HCT116 (cell line): ENCODE data around the gene SLC2A2. TPM values are rescaled to one million over a fixed set of nuclear protein-coding genes. Genes with fewer than 3 reads are reported as not detected.

Experiments used
- ATAC-seq: fragments of 200-7000 bp; cut with Tn5 transposase; 2 replicates; pipeline ENCODE4 v1.9.1; 2020; ENCODE audit warnings: mild to moderate bottlenecking, moderate library complexity
- BruUV-seq: library from RNA; stranded (reverse); fragments of 400-500 nt; replicated peaks from 2 replicates; lab custom pipeline; 2021; lab: Mats Ljungman, UMichigan
- CTCF ChIA-PET: fragments of 300-600 bp; sonication (Branson Sonifier 250); formaldehyde crosslinking; loops from one replicate; lab custom pipeline; 2021; ENCODE audit warnings: antibody characterized with exemption; lab: Charles Lee
- POLR2A ChIA-PET: fragments of 300-600, 350-600 bp; sonication (Branson Sonifier 250); formaldehyde crosslinking; loops from one replicate; lab custom pipeline; 2021; ENCODE audit warnings: antibody characterized with exemption; lab: Charles Lee
- RAD21 ChIA-PET, 2 experiments: fragments of 300-600 bp; sonication (Branson Sonifier 250); formaldehyde crosslinking; loops; one replicate each; lab custom pipeline; 2023; ENCODE audit warnings: low total read pairs in 2 of 2; ENCODE audit not compliant: uncharacterized antibody in 2 of 2, unreplicated experiment in 2 of 2, low non-redundant PET in 1 of 2; lab: Charles Lee
- DNase-seq: peaks from one replicate; pipeline ENCODE4 v3.0.0-alpha.2; 2010; ENCODE audit warnings: low read depth, low spot score
- H2AFZ ChIP-seq: fragments of 200-600 bp; shearing (Covaris generic), sonication (generic); 2 replicates; pipeline ENCODE4 v1.6.1; 2017; ENCODE audit warnings: low read depth, mixed run types, mixed read lengths, antibody characterized with exemption, low read length; ENCODE audit not compliant: poor library complexity, severe bottlenecking
- H3K27ac ChIP-seq: 2 replicates; pipeline ENCODE4 v1.5.1; 2012; ENCODE audit warnings: low read depth, low read length
- H3K27me3 ChIP-seq: fragments of 200-600 bp; sonication (generic); 2 replicates; pipeline ENCODE4 v1.6.1; 2016; ENCODE audit warnings: mixed run types, low read length, mixed read lengths; ENCODE audit not compliant: insufficient read depth
- H3K36me3 ChIP-seq, 2 experiments: fragments of 200-500 bp in 1 of 2; fragments of 200-600 bp in 1 of 2; sonication (Bioruptor generic) in 1 of 2; sonication (generic) in 1 of 2; 2 replicates each; pipeline versions ENCODE4 v1.5.1 to v1.6.1; 2014 to 2016; ENCODE audit warnings: low read length in 2 of 2, inconsistent platforms in 1 of 2, mixed read lengths in 1 of 2, mixed run types in 1 of 2; ENCODE audit not compliant: insufficient read depth in 2 of 2, control insufficient read depth in 1 of 2
- H3K4me1 ChIP-seq, 2 experiments: fragments of 200-600 bp in 1 of 2; sonication (generic) in 1 of 2; 2 replicates each; pipeline versions ENCODE4 v1.5.1 to v1.6.1; 2012 to 2017; ENCODE audit warnings: low read length in 2 of 2, inconsistent platforms in 1 of 2, mild to moderate bottlenecking in 1 of 2, mixed read lengths in 1 of 2, mixed run types in 1 of 2, moderate library complexity in 1 of 2; ENCODE audit not compliant: insufficient read depth in 2 of 2, control insufficient read depth in 1 of 2
- H3K4me2 ChIP-seq: fragments of 200-600 bp; sonication (generic); 2 replicates; pipeline ENCODE4 v1.6.1; 2017; ENCODE audit warnings: mixed run types, low read length, mixed read lengths
- H3K4me3 ChIP-seq, 2 experiments: fragments of 200-600 bp in 1 of 2; sonication (generic) in 1 of 2; replicated peaks in 1 of 2; 2 replicates each; pipeline ENCODE4 v1.5.1; 2011 to 2016; ENCODE audit warnings: low read length in 2 of 2, control low read depth in 1 of 2, low read depth in 1 of 2, mild to moderate bottlenecking in 1 of 2, mixed read lengths in 1 of 2, mixed run types in 1 of 2
- H3K79me2 ChIP-seq: fragments of 200-600 bp; sonication (generic); 2 replicates; pipeline ENCODE4 v1.6.1; 2017; ENCODE audit warnings: mild to moderate bottlenecking, mixed run types, low read length, moderate library complexity, mixed read lengths; ENCODE audit not compliant: insufficient read depth
- H3K9ac ChIP-seq: fragments of 200-600 bp; sonication (generic); 2 replicates; pipeline ENCODE4 v1.6.1; 2016; ENCODE audit warnings: low read length, mixed read lengths
- H3K9me2 ChIP-seq: fragments of 200-600 bp; sonication (generic), shearing (Covaris generic); 2 replicates; pipeline ENCODE4 v1.6.1; 2017; ENCODE audit warnings: mixed run types, mild to moderate bottlenecking, moderate library complexity; ENCODE audit not compliant: insufficient read depth
- H3K9me3 ChIP-seq, 2 experiments: fragments of 200-500 bp in 1 of 2; fragments of 200-600 bp in 1 of 2; sonication (Bioruptor generic) in 1 of 2; sonication (generic) in 1 of 2; 2 replicates each; pipeline ENCODE4 v1.6.1; 2014 to 2017; ENCODE audit warnings: low read length in 2 of 2, mixed read lengths in 2 of 2, inconsistent platforms in 1 of 2, low read depth in 1 of 2, mild to moderate bottlenecking in 1 of 2, mixed run types in 1 of 2, moderate library complexity in 1 of 2; ENCODE audit not compliant: control insufficient read depth in 1 of 2, insufficient read depth in 1 of 2
- H4K20me1 ChIP-seq: fragments of 200-600 bp; sonication (generic), shearing (Covaris generic); 2 replicates; pipeline ENCODE4 v1.6.1; 2017; ENCODE audit warnings: mixed run types, mild to moderate bottlenecking, moderate library complexity; ENCODE audit not compliant: insufficient read depth
- CBX3 ChIP-seq: IDR thresholded peaks from 2 replicates; pipeline ENCODE4 v1.6.1; 2012; ENCODE audit warnings: low read depth
- EGR1 ChIP-seq: IDR thresholded peaks from 2 replicates; pipeline ENCODE4 v1.6.1; 2012; ENCODE audit warnings: low read depth
- ELF1 ChIP-seq: IDR thresholded peaks from 2 replicates; pipeline ENCODE4 v1.6.1; 2012; ENCODE audit warnings: low read depth, borderline replicate concordance
- EZH2 ChIP-seq: fragments of 200-600 bp; sonication (generic); IDR thresholded peaks from 2 replicates; pipeline ENCODE4 v1.6.1; 2017; ENCODE audit warnings: antibody characterized with exemption, mixed run types
- EZH2phosphoT487 ChIP-seq: fragments of 200-600 bp; IDR thresholded peaks from 2 replicates; pipeline ENCODE4 v1.6.1; 2018; ENCODE audit warnings: antibody characterized with exemption, borderline replicate concordance
- FOSL1 ChIP-seq: IDR thresholded peaks from 2 replicates; pipeline ENCODE4 v1.6.1; 2012; ENCODE audit warnings: low read depth
- JUND ChIP-seq: IDR thresholded peaks from 2 replicates; pipeline ENCODE4 v1.6.1; 2012
- POLR2A ChIP-seq: IDR thresholded peaks from 2 replicates; pipeline ENCODE4 v1.7.0; 2011; ENCODE audit warnings: borderline replicate concordance; ENCODE audit not compliant: insufficient read depth, insufficient read length; ENCODE audit errors: extremely low read depth
- POLR2AphosphoS5 ChIP-seq: IDR thresholded peaks from 2 replicates; pipeline ENCODE4 v1.6.1; 2011; ENCODE audit warnings: mild to moderate bottlenecking, low read depth, low read length, moderate library complexity
- RAD21 ChIP-seq: IDR thresholded peaks from 2 replicates; pipeline ENCODE4 v1.6.1; 2012; ENCODE audit warnings: low read depth, mild to moderate bottlenecking
- SIN3A ChIP-seq: IDR thresholded peaks from 2 replicates; pipeline ENCODE4 v1.6.1; 2012; ENCODE audit warnings: low read depth
- SP1 ChIP-seq: IDR thresholded peaks from 2 replicates; pipeline ENCODE4 v1.6.1; 2012; ENCODE audit warnings: low read depth
- SRF ChIP-seq: IDR thresholded peaks from 2 replicates; pipeline ENCODE4 v1.6.1; 2012; ENCODE audit warnings: low read depth
- TCF7L2 ChIP-seq: IDR thresholded peaks from 2 replicates; pipeline ENCODE4 v1.7.0; 2011; ENCODE audit warnings: borderline replicate concordance, inconsistent platforms; ENCODE audit not compliant: insufficient read depth, insufficient read length; ENCODE audit errors: extremely low read depth
- YY1 ChIP-seq: IDR thresholded peaks from 2 replicates; pipeline ENCODE4 v1.6.1; 2011; ENCODE audit warnings: low read length, low read depth, moderate library complexity, mild to moderate bottlenecking; ENCODE audit not compliant: insufficient replicate concordance; ENCODE audit errors: extremely low read depth
- ZFX ChIP-seq: fragments of 450-650 bp; IDR thresholded peaks from 2 replicates; pipeline ENCODE4 v1.6.1; 2017
- ZNF274 ChIP-seq: fragments of 200-500 bp; sonication (Bioruptor generic); IDR thresholded peaks from 2 replicates; pipeline ENCODE4 v1.6.1; 2014; ENCODE audit warnings: mild to moderate bottlenecking, low read depth, low read length, inconsistent platforms
- intact Hi-C: fragments of 100-400 bp; cut with micrococcal nuclease; formaldehyde crosslinking; loops from 2 replicates; pipeline ENCODE4 v1.10.0; 2022
- total RNA-seq: library from RNA; stranded (reverse); gene quantifications from one replicate; pipeline ENCODE4 v1.2.1, GENCODE V29; 2021; ENCODE audit not compliant: unreplicated experiment
- TF ChIP-seq, protein P1 (sequence below), 3 experiments: fragments of 200-600 bp in 1 of 3; sonication (generic) in 1 of 3; IDR thresholded peaks in 2 of 3; conservative IDR thresholded peaks in 1 of 3; 2 replicates each; pipeline ENCODE4 v1.5.1; 2012 to 2017; ENCODE audit warnings: low read depth in 2 of 3, low read length in 2 of 3, antibody characterized with exemption in 1 of 3, borderline replicate concordance in 1 of 3, control low read depth in 1 of 3, mild to moderate bottlenecking in 1 of 3, mixed read lengths in 1 of 3, mixed run types in 1 of 3, moderate library complexity in 1 of 3; ENCODE audit not compliant: insufficient read depth in 1 of 3
- TF ChIP-seq, protein P2 (sequence below): IDR thresholded peaks from 2 replicates; pipeline ENCODE4 v1.6.1; 2012
- TF ChIP-seq, protein P3 (sequence below): IDR thresholded peaks from 2 replicates; pipeline ENCODE4 v1.6.1; 2011; ENCODE audit warnings: mild to moderate bottlenecking, low read length, moderate library complexity; ENCODE audit not compliant: insufficient replicate concordance; ENCODE audit errors: extremely low read depth

Gene SLC2A2
- total RNA-seq, 1 experiment from 2014 or later = not detected

DNA sequence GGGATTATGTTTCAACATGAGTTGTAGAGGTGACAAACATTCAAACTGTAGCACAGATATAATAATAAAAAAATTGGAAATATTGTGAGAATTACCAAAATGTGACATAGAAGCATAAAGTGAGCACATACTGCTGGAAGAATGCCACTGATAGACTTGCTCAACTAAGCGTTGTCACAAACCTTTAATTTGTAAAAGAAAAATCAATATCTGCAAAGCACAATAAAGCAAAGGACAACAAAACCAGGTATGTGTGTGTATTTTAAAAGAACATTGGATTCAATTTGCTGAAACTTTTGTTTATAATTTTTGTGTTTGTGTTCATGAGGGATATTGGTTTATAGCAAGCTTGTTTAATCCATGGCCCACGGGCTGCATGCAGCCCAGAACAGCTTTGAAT is 77.3 kb downstream of the SLC2A2 start:
- Histone ChIP-seq H3K9me3 (no peaks in the 10 kb centered on the region), H3K9me2 (no peaks in the 10 kb centered on the region), H3K79me2 (no peaks in the 10 kb centered on the region), H3K4me3 (no peak overlapping the region), H2AFZ (no peak overlapping the region), H3K4me2 (no peak overlapping the region), H4K20me1 (no peaks in the 10 kb centered on the region), H3K27me3 (no peaks in the 10 kb centered on the region), H3K36me3 (no peaks in the 10 kb centered on the region), H3K4me1 (no peaks in the 10 kb centered on the region), H3K27ac (no peak overlapping the region), H3K9ac (no peak overlapping the region)
- ATAC-seq (no peak), DNase-seq (no peak)
- no TSS peak for BruUV-seq
- ChIA-PET RAD21 (no interaction called here), CTCF (no interaction called here), POLR2A (no interaction called here)
- TF ChIP-seq POLR2AphosphoS5 (no peak), ZNF274 (no peak), RAD21 (no peak), TCF7L2 (no peak), EZH2 (no peak), ELF1 (no peak), SIN3A (no peak), YY1 (no peak), JUND (no peak), FOSL1 (no peak), EGR1 (no peak), SRF (no peak), ZFX (no peak), EZH2phosphoT487 (no peak), SP1 (no peak), POLR2A (no peak), CBX3 (no peak)
- TF ChIP-seq, protein P1, sequence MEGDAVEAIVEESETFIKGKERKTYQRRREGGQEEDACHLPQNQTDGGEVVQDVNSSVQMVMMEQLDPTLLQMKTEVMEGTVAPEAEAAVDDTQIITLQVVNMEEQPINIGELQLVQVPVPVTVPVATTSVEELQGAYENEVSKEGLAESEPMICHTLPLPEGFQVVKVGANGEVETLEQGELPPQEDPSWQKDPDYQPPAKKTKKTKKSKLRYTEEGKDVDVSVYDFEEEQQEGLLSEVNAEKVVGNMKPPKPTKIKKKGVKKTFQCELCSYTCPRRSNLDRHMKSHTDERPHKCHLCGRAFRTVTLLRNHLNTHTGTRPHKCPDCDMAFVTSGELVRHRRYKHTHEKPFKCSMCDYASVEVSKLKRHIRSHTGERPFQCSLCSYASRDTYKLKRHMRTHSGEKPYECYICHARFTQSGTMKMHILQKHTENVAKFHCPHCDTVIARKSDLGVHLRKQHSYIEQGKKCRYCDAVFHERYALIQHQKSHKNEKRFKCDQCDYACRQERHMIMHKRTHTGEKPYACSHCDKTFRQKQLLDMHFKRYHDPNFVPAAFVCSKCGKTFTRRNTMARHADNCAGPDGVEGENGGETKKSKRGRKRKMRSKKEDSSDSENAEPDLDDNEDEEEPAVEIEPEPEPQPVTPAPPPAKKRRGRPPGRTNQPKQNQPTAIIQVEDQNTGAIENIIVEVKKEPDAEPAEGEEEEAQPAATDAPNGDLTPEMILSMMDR (IDR thresholded peaks at IDR 0.05 in 2 of 3, conservative IDR thresholded peaks at IDR 0.05 in 1 of 3; ENCODE audit: borderline replicate concordance in 1 of 3, insufficient read depth in 1 of 3, low read depth in 2 of 3, low read length in 2 of 3) = no peak
- TF ChIP-seq, protein P2, sequence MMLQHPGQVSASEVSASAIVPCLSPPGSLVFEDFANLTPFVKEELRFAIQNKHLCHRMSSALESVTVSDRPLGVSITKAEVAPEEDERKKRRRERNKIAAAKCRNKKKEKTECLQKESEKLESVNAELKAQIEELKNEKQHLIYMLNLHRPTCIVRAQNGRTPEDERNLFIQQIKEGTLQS = no peak
- TF ChIP-seq, protein P3, sequence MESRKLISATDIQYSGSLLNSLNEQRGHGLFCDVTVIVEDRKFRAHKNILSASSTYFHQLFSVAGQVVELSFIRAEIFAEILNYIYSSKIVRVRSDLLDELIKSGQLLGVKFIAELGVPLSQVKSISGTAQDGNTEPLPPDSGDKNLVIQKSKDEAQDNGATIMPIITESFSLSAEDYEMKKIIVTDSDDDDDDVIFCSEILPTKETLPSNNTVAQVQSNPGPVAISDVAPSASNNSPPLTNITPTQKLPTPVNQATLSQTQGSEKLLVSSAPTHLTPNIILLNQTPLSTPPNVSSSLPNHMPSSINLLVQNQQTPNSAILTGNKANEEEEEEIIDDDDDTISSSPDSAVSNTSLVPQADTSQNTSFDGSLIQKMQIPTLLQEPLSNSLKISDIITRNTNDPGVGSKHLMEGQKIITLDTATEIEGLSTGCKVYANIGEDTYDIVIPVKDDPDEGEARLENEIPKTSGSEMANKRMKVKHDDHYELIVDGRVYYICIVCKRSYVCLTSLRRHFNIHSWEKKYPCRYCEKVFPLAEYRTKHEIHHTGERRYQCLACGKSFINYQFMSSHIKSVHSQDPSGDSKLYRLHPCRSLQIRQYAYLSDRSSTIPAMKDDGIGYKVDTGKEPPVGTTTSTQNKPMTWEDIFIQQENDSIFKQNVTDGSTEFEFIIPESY = no peak
- intact Hi-C loops = no loop called here
